ENCODE results near the gene INPPL1. TPM values are rescaled to one million over a fixed set of nuclear protein-coding genes. Genes with fewer than 3 reads are reported as not detected.

Gene INPPL1
- total RNA-seq, 5 donors from 2014 or later (not counting 1 experiment from before 2014, with no cell fraction given), result 112 to 162 (median 147) TPM

DNA sequence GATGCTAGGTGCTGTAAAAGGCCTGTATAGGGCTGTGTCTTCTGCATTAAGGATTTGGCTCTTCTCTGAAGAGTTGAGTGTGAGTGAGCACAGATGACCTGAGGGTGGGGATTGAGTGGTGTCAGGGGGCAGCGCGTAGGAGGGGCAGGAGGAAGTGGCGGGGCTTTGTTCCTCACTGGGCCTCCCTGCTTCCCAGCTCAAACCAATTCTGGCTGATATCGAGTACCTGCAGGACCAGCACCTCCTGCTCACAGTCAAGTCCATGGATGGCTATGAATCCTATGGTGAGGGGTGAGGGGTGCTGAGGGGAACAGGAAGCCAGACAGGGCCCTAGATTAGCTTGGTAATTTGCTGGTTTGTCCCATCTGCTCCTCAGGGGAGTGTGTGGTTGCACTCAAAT is 10.4 kb downstream of the INPPL1 start:
- POLR2A ChIA-PET, result interaction anchor here in 1 of 2 donors (0.6 kb wide), 1 partner anchor 171 kb away, joined by 6 read pairs; no protein-coding TSS in a partner anchor
- no peak for DNase-seq

DNA sequence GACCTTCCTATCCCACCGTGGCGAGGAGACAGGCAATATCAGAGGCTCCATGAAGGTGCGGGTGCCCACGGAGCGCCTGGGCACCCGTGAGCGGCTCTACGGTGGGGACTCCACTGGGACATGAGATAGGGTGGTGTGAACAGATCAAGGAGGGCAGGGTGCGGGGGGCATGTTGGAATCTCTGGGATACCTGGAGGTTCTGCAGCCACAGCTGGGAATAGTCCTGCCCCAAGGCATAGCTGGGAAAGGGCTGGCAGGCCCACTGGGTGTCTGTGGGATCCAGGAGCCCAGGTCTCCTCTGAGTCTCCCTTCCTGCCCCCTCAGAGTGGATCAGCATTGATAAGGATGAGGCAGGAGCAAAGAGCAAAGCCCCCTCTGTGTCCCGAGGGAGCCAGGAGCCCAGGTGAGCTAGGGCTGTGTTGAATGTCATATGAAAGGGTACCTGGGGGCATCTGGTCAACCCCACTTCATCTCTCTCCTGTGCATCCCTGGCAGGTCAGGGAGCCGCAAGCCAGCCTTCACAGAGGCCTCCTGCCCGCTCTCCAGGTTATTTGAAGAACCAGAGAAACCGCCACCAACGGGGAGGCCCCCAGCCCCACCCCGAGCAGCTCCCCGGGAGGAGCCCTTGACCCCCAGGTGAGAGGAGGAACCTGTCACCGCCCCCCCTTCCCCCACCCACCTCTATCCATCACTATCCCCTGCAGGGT is 10.9 kb downstream of the INPPL1 start:
- peaks cover 25% of the 10 kb centered on the region for H3K36me3 Mint-ChIP-seq
- no peaks in the 10 kb centered on the region for H3K9me3 Mint-ChIP-seq
- DNase-seq (no peak), ATAC-seq (replicated peaks in 1 of 4) (no peak)
- H3K4me3 Mint-ChIP-seq, result no peak overlapping the region
- 95% methylated on average over 7 of the region's 17 CpGs for WGBS (ENCODE audit: insufficient coverage)
- H3K4me1 ChIP-seq (ENCODE audit: control insufficient read depth in 1 of 2, extremely low read depth in 1 of 2, insufficient read depth in 2 of 2, low read length in 2 of 2), result peaks cover 0 to 11% of the 10 kb centered on the region in 2 experiments
- CTCF ChIA-PET, result interaction anchor here in 1 of 2 donors (0.6 kb wide), 2 partner anchors 28 to 36 kb away, joined by 3 to 4 read pairs; no protein-coding TSS in a partner anchor
- H3K27ac Mint-ChIP-seq, result no peak overlapping the region
- no peaks in the 10 kb centered on the region for H3K9me3 ChIP-seq
- peaks cover 0 to 18% of the 10 kb centered on the region in 2 experiments for H3K27me3 ChIP-seq (replicated peaks in 1 of 2; ENCODE audit: control insufficient read depth in 2 of 2, extremely low read depth in 1 of 2, insufficient read depth in 2 of 2, low read length in 1 of 2)
- POLR2A ChIA-PET, result interaction anchor here in 1 of 2 donors (0.6 kb wide), 1 partner anchor 249 kb away, joined by 10 read pairs; no protein-coding TSS in a partner anchor
- H3K4me3 ChIP-seq (ENCODE audit: control insufficient read depth in 1 of 2, extremely low read depth in 1 of 2, low read length in 1 of 2), result no peak overlapping the region
- peaks cover 2 to 61% of the 10 kb centered on the region in 2 donors for H3K36me3 ChIP-seq (ENCODE audit: control insufficient read depth in 2 of 2, extremely low read depth in 1 of 2, insufficient read depth in 1 of 2, low read length in 1 of 2)
- H3K27ac ChIP-seq (ENCODE audit: low read length), result no peak overlapping the region
- H3K27me3 Mint-ChIP-seq, result peaks cover 7 to 11% of the 10 kb centered on the region in 2 donors
- H3K4me1 Mint-ChIP-seq, result peaks cover 4 to 13% (median 11%) of the 10 kb centered on the region in 3 donors

More for the DNA sequence above, 10.4 kb downstream of the INPPL1 start:
- ATAC-seq (replicated peaks in 1 of 4), result no peak
- peaks cover 0 to 9% (median 8%) of the 10 kb centered on the region in 3 donors for H3K4me1 Mint-ChIP-seq
- no peak overlapping the region for H3K4me3 Mint-ChIP-seq
- peaks cover 0 to 5% of the 10 kb centered on the region in 2 experiments for H3K4me1 ChIP-seq (ENCODE audit: control insufficient read depth in 1 of 2, extremely low read depth in 1 of 2, insufficient read depth in 2 of 2, low read length in 2 of 2)
- peaks cover 0 to 12% of the 10 kb centered on the region in 2 experiments for H3K27me3 ChIP-seq (replicated peaks in 1 of 2; ENCODE audit: control insufficient read depth in 2 of 2, extremely low read depth in 1 of 2, insufficient read depth in 2 of 2, low read length in 1 of 2)
- CTCF ChIA-PET, result interaction anchor here (0.6 to 0.8 kb wide), 2 partner anchors 12 to 36 kb away, joined by 3 to 10 read pairs; no protein-coding TSS in a partner anchor
- H3K27me3 Mint-ChIP-seq, result peaks cover 4 to 7% of the 10 kb centered on the region in 2 donors
- no peak overlapping the region for H3K27ac ChIP-seq (ENCODE audit: low read length)
- H3K36me3 Mint-ChIP-seq, result peaks cover 25% of the 10 kb centered on the region
- peak overlapping the region in 1 of 2 donors; percentile 4 for H3K27ac Mint-ChIP-seq
- 100% methylated on average over 2 of the region's 4 CpGs for WGBS (ENCODE audit: insufficient coverage)
- H3K9me3 Mint-ChIP-seq, result no peaks in the 10 kb centered on the region
- H3K4me3 ChIP-seq (ENCODE audit: control insufficient read depth in 1 of 2, extremely low read depth in 1 of 2, low read length in 1 of 2), result no peak overlapping the region
- H3K36me3 ChIP-seq (ENCODE audit: control insufficient read depth in 2 of 2, extremely low read depth in 1 of 2, insufficient read depth in 1 of 2, low read length in 1 of 2), result peaks cover 8 to 66% of the 10 kb centered on the region in 2 donors
- no peaks in the 10 kb centered on the region for H3K9me3 ChIP-seq

DNA sequence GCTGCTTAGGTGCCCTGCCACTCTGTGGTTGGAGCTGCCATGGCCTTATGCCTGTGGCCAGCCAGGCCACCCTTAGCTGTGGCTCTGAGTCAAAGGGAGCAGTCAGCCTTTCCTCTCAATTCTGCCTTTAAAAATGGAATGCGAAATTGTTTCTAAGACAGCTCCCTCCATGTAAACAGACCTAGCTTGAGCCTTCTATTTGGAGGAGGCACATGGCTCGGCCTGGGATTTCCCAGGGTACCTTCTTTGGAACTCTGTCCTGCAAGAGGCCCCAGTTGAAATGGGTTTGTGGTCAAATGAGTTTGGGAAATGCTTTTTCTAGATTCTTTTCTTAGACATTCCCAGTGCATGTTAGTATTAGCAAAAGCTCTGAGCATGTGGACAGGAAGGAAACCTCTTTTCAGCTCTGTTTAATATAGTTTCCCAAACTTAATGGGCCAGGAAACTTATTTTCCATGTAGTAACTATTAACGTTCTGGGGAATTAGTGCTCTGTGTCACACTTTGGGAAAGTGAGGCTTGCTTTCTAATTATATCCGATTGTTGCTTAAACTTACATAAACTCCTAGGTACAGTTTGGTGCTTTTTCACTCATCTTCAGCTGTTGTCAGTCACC is 11.6 kb downstream of the INPPL1 start:
- Histone ChIP-seq H3K36me3 (ENCODE audit: control insufficient read depth in 2 of 2, extremely low read depth in 1 of 2, insufficient read depth in 1 of 2, low read length in 1 of 2) (peaks cover 2 to 54% of the 10 kb centered on the region in 2 donors), H3K4me1 (ENCODE audit: control insufficient read depth in 1 of 2, extremely low read depth in 1 of 2, insufficient read depth in 2 of 2, low read length in 2 of 2) (peaks cover 0 to 18% of the 10 kb centered on the region in 2 experiments), H3K27ac (ENCODE audit: low read length) (no peak overlapping the region), H3K9me3 (no peaks in the 10 kb centered on the region), H3K4me3 (ENCODE audit: control insufficient read depth in 1 of 2, extremely low read depth in 1 of 2, low read length in 1 of 2) (no peak overlapping the region), H3K27me3 (replicated peaks in 1 of 2; ENCODE audit: control insufficient read depth in 2 of 2, extremely low read depth in 1 of 2, insufficient read depth in 2 of 2, low read length in 1 of 2) (peaks cover 4 to 25% of the 10 kb centered on the region in 2 experiments)
- ATAC-seq (replicated peaks in 1 of 4), result no peak
- no CpG with 5 or more reads among the region's 4 CpGs for WGBS (ENCODE audit: insufficient coverage)
- CTCF ChIA-PET, result interaction anchor here (0.6 kb wide), 2 partner anchors 29 to 182 kb away, joined by 3 to 4 read pairs; no protein-coding TSS in a partner anchor
- no peak overlapping the region for H3K4me3 Mint-ChIP-seq
- no peaks in the 10 kb centered on the region for H3K9me3 Mint-ChIP-seq
- POLR2A ChIA-PET, result interaction anchor here in 1 of 2 donors (0.6 kb wide), 1 partner anchor 250 kb away, joined by 10 read pairs; no protein-coding TSS in a partner anchor
- H3K27ac Mint-ChIP-seq, result peak overlapping the region; percentile 8 to 48
- peaks cover 11 to 19% (median 18%) of the 10 kb centered on the region in 3 donors for H3K4me1 Mint-ChIP-seq
- DNase-seq, result no peak
- peaks cover 14 to 18% of the 10 kb centered on the region in 2 donors for H3K27me3 Mint-ChIP-seq
- H3K36me3 Mint-ChIP-seq, result peaks cover 23% of the 10 kb centered on the region

DNA sequence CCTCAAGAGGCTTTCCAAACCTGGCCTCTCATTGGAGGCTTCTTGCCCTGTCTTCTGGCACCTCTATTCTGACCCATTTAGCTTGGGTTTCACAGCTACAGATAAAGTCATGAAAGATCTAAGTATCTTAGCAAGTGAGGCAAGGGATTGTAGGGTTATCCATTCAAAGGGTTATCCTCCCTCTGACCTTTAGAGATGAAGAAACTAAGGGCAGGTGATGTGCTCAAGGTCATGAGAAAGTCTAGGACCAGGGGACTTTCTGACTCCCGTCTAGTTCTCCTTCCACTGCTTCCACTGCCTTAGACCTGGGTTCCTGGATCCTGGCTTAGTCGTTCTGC is 12.2 kb downstream of the INPPL1 start:
- Mint-ChIP-seq H3K4me3 (no peak overlapping the region), H3K36me3 (peaks cover 17% of the 10 kb centered on the region), H3K27me3 (peaks cover 18 to 23% of the 10 kb centered on the region in 2 donors), H3K9me3 (no peaks in the 10 kb centered on the region), H3K4me1 (peaks cover 15 to 20% (median 19%) of the 10 kb centered on the region in 3 donors), H3K27ac (peak overlapping the region; percentile 8 to 48)
- peaks cover 2 to 49% of the 10 kb centered on the region in 2 donors for H3K36me3 ChIP-seq (ENCODE audit: control insufficient read depth in 2 of 2, extremely low read depth in 1 of 2, insufficient read depth in 1 of 2, low read length in 1 of 2)
- DNase-seq (no peak), ATAC-seq (replicated peaks in 1 of 4) (no peak)
- H3K4me1 ChIP-seq (ENCODE audit: control insufficient read depth in 1 of 2, extremely low read depth in 1 of 2, insufficient read depth in 2 of 2, low read length in 2 of 2), result peaks cover 0 to 19% of the 10 kb centered on the region in 2 experiments
- no peak overlapping the region for H3K4me3 ChIP-seq (ENCODE audit: control insufficient read depth in 1 of 2, extremely low read depth in 1 of 2, low read length in 1 of 2)
- ChIA-PET POLR2A (no interaction called here), CTCF (no interaction called here)
- no peaks in the 10 kb centered on the region for H3K9me3 ChIP-seq
- H3K27me3 ChIP-seq (replicated peaks in 1 of 2; ENCODE audit: control insufficient read depth in 2 of 2, extremely low read depth in 1 of 2, insufficient read depth in 2 of 2, low read length in 1 of 2), result peaks cover 4 to 31% of the 10 kb centered on the region in 2 experiments
- no peak overlapping the region for H3K27ac ChIP-seq (ENCODE audit: low read length)
- WGBS (ENCODE audit: insufficient coverage), result 90% methylated on average over 2 of the region's 2 CpGs

DNA sequence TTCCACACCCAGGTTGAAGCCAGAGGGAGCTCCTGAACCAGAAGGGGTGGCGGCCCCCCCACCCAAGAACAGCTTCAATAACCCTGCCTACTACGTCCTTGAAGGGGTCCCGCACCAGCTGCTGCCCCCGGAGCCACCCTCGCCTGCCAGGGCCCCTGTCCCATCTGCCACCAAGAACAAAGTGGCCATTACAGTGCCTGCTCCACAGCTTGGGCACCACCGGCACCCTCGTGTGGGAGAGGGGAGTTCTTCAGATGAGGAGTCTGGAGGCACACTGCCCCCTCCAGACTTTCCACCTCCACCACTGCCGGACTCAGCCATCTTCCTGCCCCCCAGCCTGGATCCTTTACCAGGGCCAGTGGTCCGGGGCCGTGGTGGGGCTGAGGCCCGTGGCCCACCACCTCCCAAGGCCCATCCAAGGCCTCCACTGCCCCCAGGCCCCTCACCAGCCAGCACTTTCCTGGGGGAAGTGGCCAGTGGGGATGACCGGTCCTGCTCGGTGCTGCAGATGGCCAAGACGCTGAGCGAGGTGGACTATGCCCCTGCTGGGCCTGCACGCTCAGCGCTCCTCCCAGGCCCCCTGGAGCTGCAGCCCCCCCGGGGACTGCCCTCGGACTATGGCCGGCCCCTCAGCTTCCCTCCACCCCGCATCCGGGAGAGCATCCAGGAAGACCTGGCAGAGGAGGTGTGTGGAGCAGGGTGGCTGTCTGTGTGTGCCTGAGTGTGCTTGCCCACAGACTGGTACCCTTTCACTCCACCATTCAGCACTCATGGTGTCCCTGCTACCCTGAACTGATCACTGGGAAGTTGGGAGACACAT is 12.8 kb downstream of the INPPL1 start:
- H3K4me3 Mint-ChIP-seq, result no peak overlapping the region

More for the DNA sequence above, 12.8 kb downstream of the INPPL1 start:
- WGBS (ENCODE audit: insufficient coverage), result 96% methylated on average over 12 of the region's 22 CpGs
- Histone ChIP-seq H3K9me3 (no peaks in the 10 kb centered on the region), H3K36me3 (ENCODE audit: control insufficient read depth in 2 of 2, extremely low read depth in 1 of 2, insufficient read depth in 1 of 2, low read length in 1 of 2) (peaks cover 2 to 43% of the 10 kb centered on the region in 2 donors), H3K4me1 (ENCODE audit: control insufficient read depth in 1 of 2, extremely low read depth in 1 of 2, insufficient read depth in 2 of 2, low read length in 2 of 2) (peaks cover 0 to 19% of the 10 kb centered on the region in 2 experiments), H3K27ac (ENCODE audit: low read length) (no peak overlapping the region), H3K27me3 (replicated peaks in 1 of 2; ENCODE audit: control insufficient read depth in 2 of 2, extremely low read depth in 1 of 2, insufficient read depth in 2 of 2, low read length in 1 of 2) (peaks cover 5 to 36% of the 10 kb centered on the region in 2 experiments), H3K4me3 (ENCODE audit: control insufficient read depth in 1 of 2, extremely low read depth in 1 of 2, low read length in 1 of 2) (no peak overlapping the region)
- DNase-seq, result no peak
- Mint-ChIP-seq H3K4me1 (peaks cover 21 to 26% (median 21%) of the 10 kb centered on the region in 3 donors), H3K27me3 (peaks cover 24 to 28% of the 10 kb centered on the region in 2 donors), H3K36me3 (peaks cover 15% of the 10 kb centered on the region), H3K9me3 (no peaks in the 10 kb centered on the region), H3K27ac (no peak overlapping the region)
- ChIA-PET POLR2A (interaction anchor here in 1 of 2 donors (1.0 kb wide), 1 partner anchor 14 kb away, joined by 5 read pairs; no protein-coding TSS in a partner anchor), CTCF (interaction anchor here in 1 of 2 donors (0.9 to 1.0 kb wide), 2 partner anchors 14 to 54 kb away, joined by 3 to 5 read pairs; no protein-coding TSS in a partner anchor)
- ATAC-seq (replicated peaks in 1 of 4), result no peak

Measured in T-cell (primary cell).